ENCODE results near the gene YTHDF1. TPM values are rescaled to one million over a fixed set of nuclear protein-coding genes. Genes with fewer than 3 reads are reported as not detected.
A peak's percentile ranks its signal among the peaks of the same experiment; 100 is the strongest.

YTHDF1 gene
- total and polyA plus RNA-seq, 2 of the 8 experiments (the other 6 are each of a cell fraction or from before 2014, with no cell fraction given) = 32.8 to 66.0 TPM

GRCh38 chr20:63189322-63189642 lies 26.6 kb downstream of the YTHDF1 start:
- ChIA-PET CTCF (ENCODE audit: partially characterized antibody) (interaction anchor here (1.0 to 4.9 kb wide), 4 partner anchors 9 to 45 kb away, joined by 3 to 28 read pairs (median 4); no protein-coding TSS in a partner anchor), POLR2A (ENCODE audit: partially characterized antibody) (interaction anchor here (1.6 kb wide), 1 partner anchor 26 kb away, joined by 3 read pairs; no protein-coding TSS in a partner anchor)
- H2AFZ ChIP-seq (ENCODE audit: low read length) = no peak overlapping the region
- no peak overlapping the region for H3K4me2 ChIP-seq (ENCODE audit: insufficient read depth in 1 of 2, low read depth in 2 of 2, low read length in 2 of 2)
- H3K14ac ChIP-seq (ENCODE audit: insufficient read length) = no peak overlapping the region
- no peaks in the 10 kb centered on the region; the same call in 1 of the 2 replicates for H3K79me1 ChIP-seq (ENCODE audit: low read depth, low read length)
- no peak overlapping the region for H4K91ac ChIP-seq (replicated peaks; ENCODE audit: insufficient read length, low read length)
- H3K56ac ChIP-seq (replicated peaks; ENCODE audit: insufficient read length, low read depth, low read length) = no peak overlapping the region
- FAIRE-seq = no peak
- peaks cover under 1 to 22% of the 10 kb centered on the region in 2 experiments for H4K20me1 ChIP-seq (replicated peaks in 1 of 2; ENCODE audit: control insufficient read depth in 1 of 2, insufficient read depth in 2 of 2, low read length in 2 of 2)
- H2BK15ac ChIP-seq (ENCODE audit: low read length) = no peak overlapping the region
- H3K9ac ChIP-seq (replicated peaks in 1 of 4; ENCODE audit: extremely low read depth in 1 of 4, low read depth in 3 of 4, low read length in 3 of 4) = no peak overlapping the region
- peaks cover 0 to 9% of the 10 kb centered on the region in 2 experiments; a peak in 2 of 4 replicates for H3K9me3 ChIP-seq (ENCODE audit: insufficient read depth in 2 of 2, low read depth in 1 of 2, low read length in 1 of 2)
- no peak overlapping the region for H3K4ac ChIP-seq (replicated peaks; ENCODE audit: insufficient read length, low read depth, low read length)
- H3K27me3 ChIP-seq (replicated peaks in 1 of 4; ENCODE audit: control insufficient read depth in 3 of 4, extremely low read depth in 1 of 4, insufficient read depth in 3 of 4, low read length in 3 of 4) = no peaks in the 10 kb centered on the region; a peak in 2 of 7 replicates
- no peak overlapping the region for H3K4me3 ChIP-seq (ENCODE audit: extremely low read depth in 1 of 4, insufficient read depth in 2 of 4, low read depth in 3 of 4, low read length in 4 of 4)
- no peak overlapping the region for H4K5ac ChIP-seq (ENCODE audit: insufficient read length, low read depth, low read length)
- DNase-seq (ENCODE audit: low read depth in 1 of 2, low spot score in 2 of 2) = no peak
- H3K23me2 ChIP-seq (ENCODE audit: low read depth, low read length) = no peaks in the 10 kb centered on the region; the same call in none of the 2 replicates
- H2BK20ac ChIP-seq (ENCODE audit: low read length) = no peak overlapping the region
- H3K23ac ChIP-seq (ENCODE audit: insufficient read length) = no peak overlapping the region
- H3K79me2 ChIP-seq (ENCODE audit: control insufficient read depth in 1 of 2, insufficient read depth in 2 of 2, low read length in 2 of 2) = no peaks in the 10 kb centered on the region
- H2AK5ac ChIP-seq (ENCODE audit: low read depth, low read length) = no peak overlapping the region
- H3K4me1 ChIP-seq (replicated peaks in 1 of 4; ENCODE audit: control insufficient read depth in 3 of 4, insufficient read depth in 4 of 4, low read length in 3 of 4) = no peaks in the 10 kb centered on the region
- H2BK5ac ChIP-seq (ENCODE audit: low read depth, low read length) = no peak overlapping the region
- WGBS, 2 experiments (ENCODE audit: extremely low coverage in 1 of 2, insufficient coverage in 1 of 2, insufficient read length in 1 of 2, insufficient replicate concordance in 2 of 2, low coverage in 1 of 2, low lambda C conversion rate in 2 of 2, missing lambda C conversion rate in 1 of 2) = 83% methylated on average over 5 of the region's 5 CpGs; no CpG with 5 or more reads in 1 of the 2 experiments
- H3K36me3 ChIP-seq (ENCODE audit: control insufficient read depth in 2 of 4, insufficient read depth in 4 of 4, low read length in 3 of 4) = no peaks in the 10 kb centered on the region
- no peak overlapping the region for H4K8ac ChIP-seq (ENCODE audit: extremely low read depth, insufficient read depth, low read length)
- H2BK120ac ChIP-seq (replicated peaks; ENCODE audit: low read depth, low read length) = peak overlapping the region; percentile 54
- no peak overlapping the region for H2BK12ac ChIP-seq (ENCODE audit: low read depth, low read length)
- no peak overlapping the region for H3K27ac ChIP-seq (ENCODE audit: low read depth, low read length)
- H3K18ac ChIP-seq (ENCODE audit: extremely low read depth, low read length) = no peak overlapping the region
- TF ChIP-seq EZH2 (IDR thresholded peaks at IDR 0.05; ENCODE audit: low read depth, low read length, severe bottlenecking) (no peak), RNF2 (IDR thresholded peaks at IDR 0.05; ENCODE audit: borderline replicate concordance, low read depth, low read length, missing control alignments, poor library complexity, severe bottlenecking) (no peak), CBX8 (IDR thresholded peaks at IDR 0.05; ENCODE audit: borderline replicate concordance, low read depth, low read length) (no peak), EGR1 (IDR thresholded peaks at IDR 0.05; ENCODE audit: borderline replicate concordance, low read depth, low read length) (no peak), GTF2F1 (IDR thresholded peaks at IDR 0.05; ENCODE audit: borderline replicate concordance, low read depth, low read length) (no peak), NRF1 (IDR thresholded peaks at IDR 0.05; ENCODE audit: low read depth, low read length) (no peak), RXRA (IDR thresholded peaks at IDR 0.05; ENCODE audit: insufficient read depth, low read depth, low read length) (no peak), SRF (IDR thresholded peaks at IDR 0.05; ENCODE audit: low read depth, low read length) (no peak), CBX5 (IDR thresholded peaks at IDR 0.05; ENCODE audit: low read depth, low read length) (no peak), E2F6 (IDR thresholded peaks at IDR 0.05) (no peak), MAFK (IDR thresholded peaks at IDR 0.05; ENCODE audit: low read depth, low read length) (no peak), MAX (IDR thresholded peaks at IDR 0.05) (no peak), JUND (IDR thresholded peaks at IDR 0.05; ENCODE audit: low read length) (no peak)

Data from H1 (cell line).